RCC 7860 (cell line): ENCODE data around the gene NAPA.

Source experiments
- DNase-seq: peaks from one replicate; pipeline ENCODE4 v3.0.0-alpha.2; 2015; ENCODE audit warnings: low spot score
- FAIRE-seq: peaks from 2 replicates; lab custom pipeline; 2012; peaks lifted over from hg19 to GRCh38; lab: Jason Lieb, UNC

Gene NAPA

DNA sequence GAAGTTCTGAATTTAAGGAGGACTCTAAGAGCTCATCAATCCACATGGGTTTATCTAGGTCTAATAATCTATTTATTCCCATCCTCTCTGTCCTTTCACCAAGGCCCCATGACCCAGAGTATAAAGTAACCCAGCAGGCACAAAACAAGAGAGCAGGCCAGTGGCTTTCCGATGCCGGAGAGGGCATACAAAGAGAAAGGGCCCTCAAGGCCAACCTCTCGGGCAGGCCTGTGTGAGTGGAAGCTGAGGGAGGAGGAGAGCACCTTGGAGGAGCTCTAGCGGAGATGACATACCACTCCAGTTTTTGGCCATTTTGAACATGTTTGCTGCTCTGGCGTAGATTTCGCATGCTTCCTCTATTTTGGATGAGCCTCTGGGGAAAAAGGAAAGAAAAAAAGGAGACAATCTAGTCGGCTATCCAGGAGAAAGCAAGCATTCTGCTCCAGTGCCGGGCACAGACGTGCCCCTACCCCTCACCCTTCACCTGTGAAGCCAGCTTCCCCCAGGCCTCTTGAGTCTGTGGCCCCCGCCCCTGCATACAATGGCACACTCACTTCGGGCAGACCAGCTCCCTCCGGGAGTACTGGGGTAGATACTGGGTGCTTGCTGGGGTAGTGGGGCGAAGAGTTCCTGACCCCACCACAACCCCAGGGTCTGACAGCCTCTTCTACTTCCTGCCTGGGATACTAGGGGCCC is 11.6 kb downstream of the NAPA start:
- no peak for DNase-seq
- no peak for FAIRE-seq

DNA sequence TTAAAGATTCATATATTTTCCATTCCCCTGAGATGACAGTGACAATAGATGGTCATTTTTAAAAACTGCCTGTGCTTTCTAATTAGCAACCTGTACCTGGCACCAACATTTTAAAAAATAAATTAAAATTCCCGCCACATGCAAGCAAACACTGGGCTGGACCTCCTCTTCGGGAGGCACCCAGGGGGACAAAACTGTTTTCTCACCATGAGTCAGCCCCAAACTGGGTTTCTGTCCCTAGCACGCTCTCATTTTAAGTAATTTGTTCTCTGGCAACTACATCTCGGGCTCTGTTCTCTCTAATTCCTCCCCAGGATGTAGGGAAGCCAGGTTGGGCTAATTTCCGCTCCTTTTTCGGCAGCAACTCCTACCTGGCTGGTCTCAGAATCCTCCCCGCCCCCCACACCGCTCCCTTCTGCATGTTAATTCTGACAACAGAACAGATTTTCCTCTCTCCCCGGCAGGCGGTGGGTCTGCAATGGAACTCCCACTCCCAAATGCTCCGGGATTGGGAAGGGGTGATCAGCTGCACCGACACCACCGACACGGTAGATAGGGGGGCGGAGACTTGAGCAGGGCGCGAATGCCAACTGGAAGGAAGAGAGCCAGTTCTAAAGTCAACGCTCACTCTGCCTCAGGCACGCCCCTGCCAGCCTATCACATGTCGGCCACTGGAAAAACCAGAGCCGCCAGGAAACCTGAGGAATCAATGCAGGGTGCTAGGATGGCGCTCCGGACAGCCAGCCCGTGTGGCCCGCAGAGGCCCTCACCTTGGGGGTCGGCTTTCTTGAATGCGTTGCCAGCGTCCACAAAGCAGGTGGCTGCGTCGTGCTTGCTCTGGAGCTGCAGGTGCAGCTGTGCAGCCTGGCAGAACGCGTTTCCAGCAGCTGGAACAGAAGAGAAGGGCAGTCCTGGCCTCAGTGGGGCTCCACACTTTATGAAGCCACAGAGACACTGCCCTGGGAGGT is 14.7 kb downstream of the NAPA start:
- no peak for FAIRE-seq

DNA sequence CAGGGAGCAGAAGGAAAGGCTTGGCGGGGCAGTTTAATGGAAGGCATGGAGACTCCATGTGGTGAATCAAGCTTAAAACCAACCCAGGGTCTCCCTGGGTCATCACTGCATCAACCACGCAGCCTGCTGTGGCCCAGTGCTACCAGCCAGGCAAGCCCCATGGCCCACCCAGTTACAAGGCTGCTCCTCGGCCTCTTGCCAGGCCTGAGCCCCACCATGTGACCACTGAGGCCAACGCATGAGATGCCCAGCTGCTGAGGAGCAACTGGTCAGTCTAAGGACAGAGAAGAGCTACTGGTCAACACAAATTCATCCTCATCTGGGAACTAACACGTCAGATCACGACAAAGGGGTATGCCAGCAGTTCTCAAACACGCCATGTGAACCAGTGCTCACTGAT is 15.5 kb downstream of the NAPA start:
- FAIRE-seq (no peak), DNase-seq (no peak)

More for the DNA sequence above, 14.7 kb downstream of the NAPA start:
- DNase-seq = no peak

GRCh38 chr19:47498561-47498960 is 16.3 kb downstream of the NAPA start:
- FAIRE-seq (no peak), DNase-seq (no peak)

DNA sequence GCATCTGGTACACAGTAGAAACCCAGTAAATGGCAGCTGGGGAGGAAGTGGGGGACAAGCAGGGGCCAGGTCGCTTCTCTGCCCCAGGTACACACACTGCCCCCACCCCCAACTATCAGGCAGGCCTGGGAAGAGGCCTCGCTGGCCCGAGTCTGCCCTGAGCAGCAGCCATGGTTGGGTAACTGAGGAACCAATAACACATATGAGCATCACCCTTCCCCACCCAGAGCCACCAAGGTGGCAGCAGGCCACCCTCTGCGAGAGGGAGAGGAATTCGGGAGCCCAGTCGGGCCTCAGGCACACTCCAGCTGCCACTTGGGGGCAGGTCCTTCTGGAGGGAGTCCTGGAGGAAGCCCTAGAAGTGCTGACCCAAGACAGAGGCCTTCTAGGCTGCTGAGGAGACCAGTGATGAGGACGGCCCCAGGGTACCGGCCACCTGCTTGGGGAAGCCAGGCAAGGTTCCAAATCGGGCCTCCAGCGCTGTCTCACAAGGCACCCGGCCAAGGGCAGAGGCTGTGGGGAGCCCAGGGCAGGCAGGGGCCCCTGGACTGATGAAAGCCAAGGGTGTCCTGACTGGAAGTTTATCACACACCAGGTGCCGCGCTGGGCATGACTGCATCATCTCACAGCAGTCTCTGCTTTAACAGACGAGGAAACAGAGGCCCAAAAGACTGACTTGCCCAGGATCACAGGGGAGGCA is 16.9 kb downstream of the NAPA start:
- FAIRE-seq = no peak
- no peak for DNase-seq

DNA sequence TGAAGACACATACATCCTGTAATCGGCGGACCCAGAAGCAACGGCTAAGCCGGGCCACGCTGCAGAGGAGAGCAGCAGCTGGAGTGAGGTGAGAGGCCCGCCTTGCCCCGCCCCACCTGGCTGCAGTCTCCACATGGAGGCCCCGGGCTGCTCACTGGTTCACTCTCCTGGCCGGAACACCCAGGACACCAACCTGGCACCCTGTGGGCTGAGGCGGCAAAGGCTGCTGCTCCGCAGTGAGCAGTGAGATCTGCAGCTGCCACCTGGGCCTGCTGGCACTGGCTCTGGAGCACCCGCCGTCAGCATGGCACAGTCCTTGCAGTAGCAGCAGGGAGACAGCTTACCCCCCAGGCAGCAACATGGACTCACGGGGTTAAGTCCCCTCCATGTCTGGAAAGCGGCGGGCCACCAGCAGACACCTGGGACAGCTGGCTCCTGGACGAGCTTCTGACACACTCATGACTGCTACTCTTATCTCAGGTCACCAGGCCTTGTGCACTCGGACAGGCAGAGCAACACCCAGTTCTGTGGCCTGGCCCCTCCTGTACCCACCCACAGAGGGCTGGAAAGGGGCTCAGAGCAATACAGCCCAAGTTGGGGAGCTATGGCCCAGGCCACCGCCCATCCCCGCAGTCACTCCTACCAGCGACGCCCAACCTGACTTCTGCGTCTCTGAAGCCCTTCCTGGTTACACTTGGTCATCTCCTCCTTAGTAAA is 17.7 kb downstream of the NAPA start:
- DNase-seq (no peak), FAIRE-seq (no peak)

DNA sequence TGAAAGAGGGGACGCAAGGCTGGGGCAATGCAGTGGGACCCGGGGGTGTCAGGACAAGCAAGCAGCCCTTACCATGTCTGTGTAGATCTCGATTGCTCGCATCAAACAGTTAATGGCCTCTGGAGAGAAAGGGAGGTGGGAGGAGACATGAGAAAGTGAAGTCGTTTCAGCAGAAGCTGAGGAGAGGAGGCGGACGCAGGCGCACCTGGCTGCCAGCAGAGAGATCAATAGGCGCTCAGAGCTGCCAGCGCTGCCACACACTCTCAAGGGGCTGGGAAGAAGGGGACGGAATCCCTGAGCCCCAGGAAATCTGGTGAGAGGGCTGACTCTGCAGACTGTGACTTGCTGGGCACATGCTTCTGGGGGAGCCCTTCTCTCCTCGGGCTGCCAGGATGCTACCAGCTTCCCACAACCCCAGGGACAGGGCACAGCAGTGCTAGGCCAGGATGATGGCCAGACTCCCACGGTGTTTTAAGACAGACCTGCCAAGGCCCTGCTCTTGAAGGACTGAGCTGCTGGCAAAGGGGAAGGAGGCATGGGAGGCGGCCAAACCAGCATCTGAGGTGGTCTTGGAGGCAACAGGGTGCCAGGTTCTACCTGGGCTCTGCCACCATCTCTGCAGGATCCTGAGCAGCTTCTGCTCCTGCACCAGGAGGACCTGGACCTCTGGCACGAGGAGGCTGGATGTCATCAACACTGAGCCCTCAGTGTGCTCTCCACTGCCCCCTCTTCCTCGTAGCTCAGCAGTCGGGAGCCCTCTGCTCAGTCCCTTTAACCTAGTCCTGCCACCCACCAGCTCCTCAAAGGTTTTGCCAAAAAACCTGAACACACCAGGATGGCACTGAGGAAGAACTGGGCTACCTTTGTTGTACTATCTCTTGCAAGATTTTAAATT is 19.1 kb downstream of the NAPA start:
- DNase-seq (no peak), FAIRE-seq (no peak)

- DNase-seq (no peak), FAIRE-seq (no peak)
These were observed 20.1 kb downstream of the NAPA start for GRCh38 chr19:47494729-47495128.

GRCh38 chr19:47494211-47494547 is 20.7 kb downstream of the NAPA start:
- DNase-seq (no peak), FAIRE-seq (no peak)

GRCh38 chr19:47493378-47494210 is 21.3 kb downstream of the NAPA start:
- FAIRE-seq (no peak), DNase-seq (no peak)

DNA sequence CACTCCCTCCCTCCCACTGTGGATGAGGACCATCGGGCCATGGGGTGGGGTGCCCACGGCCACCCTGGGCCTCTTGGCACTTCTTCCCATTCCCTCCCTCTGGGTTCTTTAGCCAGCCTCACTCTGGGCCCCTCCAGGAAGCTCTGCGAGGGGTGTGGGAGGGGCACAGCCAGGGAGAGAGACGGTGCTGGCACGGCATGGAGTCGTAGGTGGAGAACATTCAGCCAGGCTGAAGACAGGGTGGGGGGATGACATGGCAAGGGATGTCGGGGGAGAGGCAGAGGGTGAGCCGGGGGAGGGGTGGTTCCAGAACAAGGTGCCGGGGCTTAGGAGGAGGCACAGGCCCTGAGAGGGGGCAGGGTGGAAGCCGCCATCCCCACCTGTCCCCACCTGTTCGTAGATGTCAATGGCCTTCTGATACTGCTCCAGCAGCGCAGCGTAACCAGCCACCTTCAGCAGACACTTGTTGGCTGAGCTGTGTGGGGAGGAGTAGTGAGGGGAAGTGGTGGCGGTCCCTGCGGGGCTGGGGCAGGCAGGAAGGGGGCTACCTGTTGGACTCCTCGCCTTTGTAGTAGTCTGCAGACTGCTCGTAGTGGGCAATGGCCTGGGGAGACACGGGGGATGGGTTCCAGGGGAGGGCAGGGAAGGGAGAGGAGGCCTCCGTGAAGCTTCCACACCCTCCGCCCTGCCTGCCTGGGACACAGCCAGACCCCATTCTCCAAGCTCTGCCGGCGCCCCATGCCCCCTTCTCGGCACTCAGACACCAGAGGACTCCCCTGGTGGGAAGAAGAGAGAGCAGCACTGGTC is 22.1 kb downstream of the NAPA start:
- DNase-seq (no peak), FAIRE-seq (no peak)

DNA sequence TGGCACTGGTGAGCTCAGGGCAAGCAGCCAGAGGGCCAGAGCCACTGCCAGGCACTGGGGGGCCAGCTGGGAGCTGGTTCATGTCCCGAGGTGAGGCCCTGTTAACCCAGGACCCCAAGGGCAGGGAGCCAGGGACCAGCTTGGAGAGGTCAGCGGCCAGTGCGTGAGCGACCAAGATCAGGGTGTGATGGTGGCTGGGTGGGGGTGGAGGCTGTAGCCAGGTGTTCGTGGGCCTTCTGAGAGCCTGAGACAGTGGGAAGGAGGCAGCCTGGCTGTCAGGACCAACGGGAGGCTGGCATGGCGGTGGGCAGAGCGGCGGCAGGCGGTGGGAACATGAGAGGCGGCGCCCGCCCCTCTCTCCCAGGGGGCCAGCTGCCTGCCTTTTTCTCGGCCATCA is 22.7 kb downstream of the NAPA start:
- no peak for FAIRE-seq
- no peak for DNase-seq

DNA sequence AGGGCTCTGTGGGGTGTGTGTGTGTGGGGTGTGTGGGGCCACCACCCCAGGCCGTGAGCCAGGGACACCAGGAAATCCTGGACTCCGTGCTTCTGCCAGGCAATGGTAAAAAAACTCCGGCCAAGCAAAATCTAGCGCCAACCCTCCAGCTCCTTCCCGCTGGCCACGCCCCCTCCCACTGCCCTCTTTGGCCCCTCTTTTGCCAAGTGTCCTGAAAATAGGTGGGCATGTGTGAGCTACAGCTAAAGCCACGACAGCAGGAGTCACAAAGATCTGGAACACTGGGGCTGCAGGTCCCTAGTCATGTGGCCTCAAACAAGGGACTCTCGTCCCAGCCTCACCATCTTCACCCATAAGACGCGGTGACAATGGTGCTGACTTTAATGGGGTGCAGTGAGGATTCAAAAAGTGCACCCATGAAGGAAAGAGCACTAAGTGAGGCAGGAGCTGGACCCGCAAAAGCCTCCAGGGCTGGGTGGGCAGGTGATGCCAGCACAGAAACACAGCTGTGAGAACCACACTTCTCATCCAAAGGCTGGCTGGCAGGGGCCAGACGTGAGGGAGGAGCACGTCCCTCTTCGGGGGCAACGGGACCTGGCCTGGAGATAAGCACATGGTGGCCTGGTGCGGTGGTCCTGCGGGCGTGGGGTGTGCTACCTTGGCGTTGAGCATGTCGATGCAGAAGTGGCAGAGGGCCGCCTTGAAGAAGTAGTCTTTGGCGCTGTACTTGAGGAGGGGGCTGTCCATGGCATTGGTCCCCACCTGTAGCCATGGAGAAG is 23.3 kb downstream of the NAPA start:
- no peak for DNase-seq
- FAIRE-seq = no peak

GRCh38 chr19:47490847-47491246 is 24.0 kb downstream of the NAPA start:
- FAIRE-seq (no peak), DNase-seq (no peak)

DNA sequence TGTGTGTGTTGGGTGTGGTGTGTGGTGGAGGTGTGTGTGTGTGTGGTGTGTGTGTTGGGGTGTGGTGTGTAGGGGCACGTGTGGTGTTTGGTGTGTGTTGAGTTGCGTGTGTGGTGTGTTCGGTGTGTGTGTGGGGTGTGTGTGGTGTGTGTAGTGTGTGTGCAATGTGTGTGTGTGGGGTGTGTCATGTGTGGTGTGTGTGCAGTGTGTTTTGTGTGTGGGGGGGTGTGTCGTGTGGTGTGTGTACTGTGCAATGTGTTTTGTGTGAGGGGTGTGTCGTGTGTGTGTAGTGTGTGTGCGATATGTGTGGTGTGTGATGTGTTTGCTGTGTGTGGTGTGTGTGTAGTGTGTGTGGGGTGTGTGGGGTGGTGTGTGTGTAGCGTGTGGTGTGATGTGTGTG is 24.8 kb downstream of the NAPA start:
- FAIRE-seq = no peak
- DNase-seq = no peak

GRCh38 chr19:47489072-47489914 is 25.6 kb downstream of the NAPA start:
- FAIRE-seq (no peak), DNase-seq (no peak)
